Mesodermal cell (in vitro differentiated cells): ENCODE measurements around the gene FGF22. TPM values are rescaled to one million over a fixed set of nuclear protein-coding genes. Genes with fewer than 3 reads are reported as not detected.

Experiments
- H3K27ac ChIP-seq: 2 replicates; pipeline ENCODE4 v1.7.0; 2013; ENCODE audit warnings: mild to moderate bottlenecking, low read depth, low read length, moderate library complexity; ENCODE audit not compliant: severe bottlenecking
- H3K36me3 ChIP-seq: 2 replicates; pipeline ENCODE4 v1.7.1; 2013; ENCODE audit warnings: mild to moderate bottlenecking, low read length, moderate library complexity; ENCODE audit not compliant: control insufficient read depth, insufficient read depth
- H3K4me1 ChIP-seq: one replicate; pipeline ENCODE4 v1.7.1; 2013; ENCODE audit warnings: mild to moderate bottlenecking, low read length; ENCODE audit not compliant: insufficient read depth, control insufficient read depth, poor library complexity, severe bottlenecking
- H3K4me3 ChIP-seq: 2 replicates; pipeline ENCODE4 v1.7.0; 2013; ENCODE audit warnings: low read length, control low read depth, mild to moderate bottlenecking; ENCODE audit not compliant: insufficient read depth, poor library complexity, severe bottlenecking; ENCODE audit errors: extremely low read depth
- H3K9me3 ChIP-seq: 2 replicates; pipeline ENCODE4 v1.7.1; 2013; ENCODE audit warnings: mild to moderate bottlenecking, low read length, moderate library complexity; ENCODE audit not compliant: control insufficient read depth
- WGBS, 2 experiments: methylation state at CpG; one replicate each; pipeline ENCODE4 v1.1.5; 2013; ENCODE audit warnings: missing lambda C conversion rate in 2 of 2; ENCODE audit not compliant: insufficient coverage in 2 of 2; 5-methylcytosine and 5-hydroxymethylcytosine counted together
- polyA plus RNA-seq, 2 experiments: library from polyadenylated mRNA; stranded (reverse); fragments of 50-300 nt; gene quantifications; one replicate each; pipeline ENCODE4 v1.2.3, GENCODE V29; 2013

FGF22 gene
- not detected for polyA plus RNA-seq (2013, experiment 1 of 2)
- not detected for polyA plus RNA-seq (2013, experiment 2 of 2)

DNA sequence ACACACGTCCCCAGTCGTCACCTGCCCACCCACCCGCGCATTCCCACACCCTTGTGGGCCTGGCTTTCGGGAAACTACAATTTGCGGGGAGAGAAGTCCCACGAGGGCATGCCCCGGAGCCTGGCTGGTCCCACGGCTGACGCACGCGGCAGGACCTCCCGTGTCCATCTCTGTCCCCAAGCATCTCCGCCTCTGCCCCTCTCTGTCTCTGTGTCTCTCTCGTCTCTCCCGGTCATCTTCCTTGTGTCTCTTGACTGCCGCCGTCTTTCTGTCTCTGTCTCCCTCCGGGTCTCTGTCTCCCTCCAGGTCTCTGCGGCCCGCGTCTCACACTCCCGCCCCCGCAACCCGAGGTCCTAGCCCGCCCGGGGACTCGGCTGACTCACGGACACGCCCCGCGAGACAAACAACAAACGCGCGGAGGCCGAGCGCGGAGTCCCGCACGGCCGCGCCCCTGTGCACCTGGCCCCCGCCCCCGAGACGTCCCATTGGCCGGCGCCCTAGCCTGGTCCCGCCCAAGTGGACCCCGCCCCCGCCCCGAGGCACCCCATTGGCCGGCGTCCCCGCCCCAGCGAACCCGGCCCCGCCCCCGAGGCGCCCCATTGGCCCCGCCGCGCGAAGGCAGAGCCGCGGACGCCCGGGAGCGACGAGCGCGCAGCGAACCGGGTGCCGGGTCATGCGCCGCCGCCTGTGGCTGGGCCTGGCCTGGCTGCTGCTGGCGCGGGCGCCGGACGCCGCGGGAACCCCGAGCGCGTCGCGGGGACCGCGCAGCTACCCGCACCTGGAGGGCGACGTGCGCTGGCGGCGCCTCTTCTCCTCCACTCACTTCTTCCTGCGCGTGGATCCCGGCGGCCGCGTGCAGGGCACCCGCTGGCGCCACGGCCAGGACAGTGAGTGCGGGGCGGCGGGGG is at the start of gene FGF22:
Gene FGF22 (plus strand): TSS at position 627 of the 908 bp plus-strand sequence. CDS start 47 bp downstream, at position 674.
- Histone ChIP-seq H3K4me3 (peak within 1 kb of the TSS; percentile 37), H3K4me1 (no peaks in the 10 kb centered on the region), H3K9me3 (no peaks in the 10 kb centered on the region), H3K27ac (no peak within 1 kb of the TSS), H3K36me3 (peaks cover 5% of the 10 kb centered on the region)
- 8 to 9% methylated on average over 67 to 82 of the region's 109 CpGs for WGBS, 2 experiments

GRCh38 chr19:590396-590745 is 49.3 kb upstream of the FGF22 start:
- Histone ChIP-seq H3K9me3 (no peaks in the 10 kb centered on the region), H3K4me3 (peak overlapping the region; percentile 8), H3K36me3 (no peaks in the 10 kb centered on the region), H3K27ac (no peak overlapping the region), H3K4me1 (peaks cover 6% of the 10 kb centered on the region)
- WGBS, 2 experiments: 1 to 4% methylated on average over 45 to 47 of the region's 50 CpGs

DNA sequence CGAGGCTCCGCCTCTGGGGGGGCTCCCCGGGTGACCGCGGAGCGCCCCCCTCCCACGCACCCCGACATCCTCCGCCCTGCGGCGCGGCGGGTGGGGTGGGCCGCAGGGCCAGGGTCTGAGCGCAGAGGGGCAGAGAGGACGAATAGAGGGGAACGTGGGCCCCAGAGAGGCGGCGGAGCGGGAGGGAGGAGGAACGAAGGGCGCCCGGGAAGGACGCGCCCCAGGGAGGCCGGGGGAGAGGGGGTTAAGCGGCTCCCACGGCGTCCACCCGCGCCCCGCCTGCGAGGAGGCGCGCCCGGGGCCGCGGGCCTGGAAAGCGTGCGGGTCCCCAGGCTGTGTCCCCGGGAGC is 49.0 kb upstream of the FGF22 start:
- WGBS, 2 experiments: 17% methylated on average over 24 to 35 of the region's 41 CpGs
- H3K27ac ChIP-seq: no peak overlapping the region
- no peak overlapping the region for H3K4me3 ChIP-seq
- H3K4me1 ChIP-seq: peaks cover 3% of the 10 kb centered on the region
- no peaks in the 10 kb centered on the region for H3K36me3 ChIP-seq
- no peaks in the 10 kb centered on the region for H3K9me3 ChIP-seq

DNA sequence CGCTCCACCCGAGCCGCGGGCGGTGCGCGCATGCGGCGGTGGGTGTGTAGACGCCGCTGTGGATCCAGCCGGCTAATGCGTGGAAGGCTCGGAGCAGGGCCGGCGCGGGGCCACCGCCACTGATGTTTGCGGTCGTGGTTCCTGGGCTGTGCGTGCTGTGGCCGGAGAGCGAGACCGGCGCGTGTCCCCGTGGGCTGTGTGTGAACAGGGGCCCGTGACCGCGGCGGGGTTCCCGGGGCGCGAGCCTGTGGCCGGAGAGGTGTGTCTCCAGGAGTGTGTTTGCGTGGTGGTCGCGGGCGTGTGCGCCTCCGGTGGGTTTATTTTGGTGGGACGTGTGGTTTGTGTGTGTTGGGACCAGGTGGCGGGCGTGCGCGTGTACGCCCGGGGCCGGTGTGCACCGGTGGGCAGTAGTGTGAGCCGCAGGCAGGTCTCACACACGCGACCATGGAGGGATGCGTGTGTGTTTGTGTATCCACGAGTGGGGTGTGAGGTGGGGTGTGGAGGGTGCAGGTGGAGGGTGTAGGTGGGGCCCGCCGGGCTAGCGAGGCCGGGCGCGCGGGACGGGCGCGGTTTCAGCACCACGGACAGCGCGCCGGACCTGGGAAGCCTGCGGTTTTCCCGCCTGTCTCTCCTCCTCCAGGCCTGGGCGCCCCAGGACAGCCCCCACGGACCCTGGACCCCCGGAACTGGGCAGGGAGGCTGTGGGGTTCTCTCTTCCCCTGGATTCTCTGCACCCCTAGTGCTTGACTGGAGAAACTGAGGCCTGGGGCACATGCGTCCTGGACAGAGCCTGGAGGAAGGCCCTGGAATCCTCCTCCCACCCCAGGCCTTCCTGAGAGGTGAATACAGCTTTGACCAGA is 48.4 kb upstream of the FGF22 start:
- Histone ChIP-seq H3K9me3 (no peaks in the 10 kb centered on the region), H3K4me3 (no peak overlapping the region), H3K36me3 (no peaks in the 10 kb centered on the region), H3K27ac (no peak overlapping the region), H3K4me1 (no peaks in the 10 kb centered on the region)
- 36 to 49% methylated on average over 51 to 63 of the region's 75 CpGs for WGBS, 2 experiments

GRCh38 chr19:592101-592500 is 47.6 kb upstream of the FGF22 start:
- Histone ChIP-seq H3K9me3 (no peaks in the 10 kb centered on the region), H3K36me3 (no peaks in the 10 kb centered on the region), H3K4me3 (no peak overlapping the region), H3K27ac (no peak overlapping the region), H3K4me1 (no peaks in the 10 kb centered on the region)
- WGBS, 2 experiments: 82 to 92% methylated on average over 12 to 13 of the region's 19 CpGs

DNA sequence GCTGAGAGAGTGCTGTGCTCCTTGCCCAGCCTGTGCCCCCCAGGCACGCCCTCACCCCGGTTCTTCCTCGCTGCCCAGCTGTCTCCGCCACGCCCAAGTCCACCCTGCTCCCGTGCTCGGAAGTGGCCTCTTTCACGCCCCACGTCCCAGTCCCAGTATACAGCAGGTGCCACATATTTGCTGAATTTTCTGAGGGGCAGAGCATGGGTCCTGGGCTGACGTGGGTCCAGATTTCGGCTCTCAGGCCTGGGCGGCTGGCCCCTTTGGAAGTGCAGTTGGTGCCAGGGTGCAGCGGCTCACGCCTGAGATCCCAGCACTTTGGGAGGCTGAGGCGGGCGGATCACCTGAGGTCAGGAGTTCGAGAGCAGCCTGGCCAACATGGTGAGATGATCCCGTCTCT is 46.6 kb upstream of the FGF22 start:
- no peaks in the 10 kb centered on the region for H3K36me3 ChIP-seq
- no peak overlapping the region for H3K27ac ChIP-seq
- no peaks in the 10 kb centered on the region for H3K4me1 ChIP-seq
- no peaks in the 10 kb centered on the region for H3K9me3 ChIP-seq
- WGBS, 2 experiments: 93 to 95% methylated on average over 14 to 18 of the region's 18 CpGs
- H3K4me3 ChIP-seq: no peak overlapping the region

GRCh38 chr19:593505-593904 is 46.2 kb upstream of the FGF22 start:
- Histone ChIP-seq H3K9me3 (no peaks in the 10 kb centered on the region), H3K4me1 (no peaks in the 10 kb centered on the region), H3K4me3 (no peak overlapping the region), H3K36me3 (no peaks in the 10 kb centered on the region), H3K27ac (no peak overlapping the region)
- WGBS, 2 experiments: 79 to 85% methylated on average over 9 of the region's 9 CpGs

DNA sequence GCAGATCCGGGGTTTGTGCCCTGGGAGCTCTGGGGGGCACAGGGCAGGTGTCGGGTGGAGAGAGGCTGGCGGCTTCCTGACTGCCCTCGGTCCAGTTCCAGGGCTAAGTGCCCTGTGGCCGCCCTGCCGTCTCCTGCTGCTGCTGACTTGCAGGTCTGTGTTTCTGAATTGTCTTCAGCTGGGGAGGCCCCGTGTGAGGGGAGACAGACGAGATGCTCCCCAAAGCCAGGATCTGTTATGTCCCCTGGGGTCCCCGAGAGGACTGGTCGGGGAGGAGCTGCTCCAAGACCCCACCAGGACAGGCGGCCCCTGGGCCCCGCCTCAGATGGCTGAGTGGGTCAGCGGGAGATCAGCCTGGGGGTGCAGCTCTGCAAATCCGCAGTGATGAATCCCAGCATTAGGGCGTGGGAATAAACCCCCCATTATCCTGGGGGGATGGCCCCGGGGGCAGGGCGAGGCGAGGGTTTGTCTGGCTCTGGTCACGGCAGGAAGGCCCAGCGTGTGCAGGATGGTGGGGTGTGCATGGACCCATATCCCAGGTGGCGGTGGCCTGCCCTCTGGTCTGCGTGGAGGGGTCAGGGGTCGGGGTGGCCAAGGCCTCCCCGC is 45.3 kb upstream of the FGF22 start:
- Histone ChIP-seq H3K4me1 (no peaks in the 10 kb centered on the region), H3K4me3 (no peak overlapping the region), H3K36me3 (no peaks in the 10 kb centered on the region), H3K27ac (no peak overlapping the region), H3K9me3 (no peaks in the 10 kb centered on the region)
- WGBS, 2 experiments: 85 to 88% methylated on average over 20 to 21 of the region's 24 CpGs

DNA sequence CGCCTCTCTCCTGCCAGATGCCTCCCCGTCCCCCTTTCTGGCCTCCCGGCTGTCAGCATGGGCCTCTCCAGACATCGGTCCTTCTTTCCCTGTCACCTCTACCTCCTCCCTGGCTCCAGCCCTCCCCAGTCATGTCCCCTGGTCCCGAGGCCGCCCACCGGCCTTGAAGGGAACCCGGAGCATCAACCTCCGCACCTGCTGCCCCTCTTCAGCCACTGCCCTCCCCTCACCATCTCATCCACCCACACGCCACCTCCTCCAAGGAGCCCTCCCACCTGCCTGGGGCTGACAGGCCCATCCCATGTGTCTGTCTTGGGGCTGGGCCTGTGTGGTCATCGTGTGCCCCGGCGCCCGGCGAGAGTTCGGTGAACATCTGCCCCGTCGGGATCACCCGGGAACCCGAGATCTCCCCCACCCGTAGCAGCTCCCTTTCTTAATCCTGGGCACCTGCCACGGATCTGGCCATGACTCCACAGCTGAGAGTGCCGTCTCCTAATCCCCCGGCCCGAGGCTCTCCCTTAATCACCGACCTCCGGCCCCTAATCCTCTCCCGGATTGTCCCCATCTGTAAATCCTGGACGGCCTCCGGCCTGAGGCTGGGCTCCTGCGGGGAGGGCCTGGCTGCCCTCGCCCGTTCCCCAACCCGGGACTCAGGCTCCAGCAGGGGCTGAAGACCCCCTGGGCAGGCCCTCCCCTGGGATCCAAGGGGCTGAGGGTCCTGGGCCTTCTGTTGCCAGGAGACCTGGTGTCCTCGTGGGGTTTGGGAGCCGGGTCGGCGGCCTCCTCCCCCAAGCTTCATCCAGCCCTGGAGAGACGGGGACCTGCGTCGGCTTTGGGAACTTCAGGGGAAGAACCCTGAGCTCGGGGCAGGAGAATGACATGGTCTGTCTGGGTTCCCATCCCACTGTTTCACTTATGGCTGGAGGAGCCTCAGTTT is 44.1 kb upstream of the FGF22 start:
- 82 to 86% methylated on average over 42 of the region's 42 CpGs for WGBS, 2 experiments

DNA sequence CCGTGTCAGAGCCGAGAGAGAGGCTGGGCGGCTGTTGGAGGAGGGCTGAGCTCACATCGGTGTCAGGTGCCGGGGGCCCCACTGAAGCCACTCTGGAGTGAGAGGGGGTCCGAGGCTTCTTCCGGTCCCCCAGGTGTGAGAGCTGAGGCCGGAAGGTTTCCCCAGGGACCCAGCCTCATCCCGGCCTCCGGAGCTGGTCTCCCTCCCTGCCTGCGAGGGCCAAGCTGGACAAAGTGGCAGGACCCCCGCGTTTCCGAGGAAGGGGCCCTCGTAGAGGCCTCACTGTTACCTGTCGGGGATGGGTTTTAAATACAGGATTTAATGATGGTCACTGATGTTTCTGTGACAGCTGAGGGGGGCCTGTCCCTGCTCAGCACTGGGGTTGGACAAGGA is 43.4 kb upstream of the FGF22 start:
- H3K4me1 ChIP-seq: no peaks in the 10 kb centered on the region
- no peak overlapping the region for H3K4me3 ChIP-seq
- WGBS, 2 experiments: 89 to 93% methylated on average over 15 to 16 of the region's 16 CpGs
- H3K9me3 ChIP-seq: no peaks in the 10 kb centered on the region
- no peak overlapping the region for H3K27ac ChIP-seq
- H3K36me3 ChIP-seq: no peaks in the 10 kb centered on the region

More for the DNA sequence above, 44.1 kb upstream of the FGF22 start:
- Histone ChIP-seq H3K9me3 (no peaks in the 10 kb centered on the region), H3K4me3 (no peak overlapping the region), H3K4me1 (no peaks in the 10 kb centered on the region), H3K36me3 (no peaks in the 10 kb centered on the region), H3K27ac (no peak overlapping the region)
